Activated CD4-positive, alpha-beta memory T cell treated with anti-CD3 and anti-CD28 coated beads for 36 hours (primary cell): ENCODE measurements around the gene ISG20L2. TPM values are rescaled to one million over a fixed set of nuclear protein-coding genes. Genes with fewer than 3 reads are reported as not detected.

Experiments used
- CTCF ChIA-PET: fragments of 350-600 bp; sonication (Branson Sonifier 250); formaldehyde crosslinking; loops from one replicate; lab custom pipeline; 2021; ENCODE audit warnings: antibody characterized with exemption, inconsistent platforms; lab: Charles Lee
- POLR2A ChIA-PET: fragments of 350-600 bp; sonication (Branson Sonifier 250); formaldehyde crosslinking; loops from one replicate; lab custom pipeline; 2021; ENCODE audit warnings: antibody characterized with exemption; lab: Charles Lee
- DNase-seq: peaks from one replicate; pipeline ENCODE4 v3.0.0-alpha.2; 2020
- H3K27ac Mint-ChIP-seq: one replicate; pipeline ENCODE4 v1.8.0; 2021; ENCODE audit warnings: mixed read lengths
- H3K27me3 Mint-ChIP-seq: one replicate; pipeline ENCODE4 v1.8.0; 2021; ENCODE audit warnings: mixed read lengths
- H3K36me3 Mint-ChIP-seq: one replicate; pipeline ENCODE4 v1.8.0; 2021; ENCODE audit warnings: mixed read lengths
- H3K4me1 Mint-ChIP-seq: one replicate; pipeline ENCODE4 v1.8.0; 2021; ENCODE audit warnings: low read depth, mixed read lengths
- H3K4me3 Mint-ChIP-seq: one replicate; pipeline ENCODE4 v1.8.0; 2021; ENCODE audit warnings: mild to moderate bottlenecking, mixed read lengths
- H3K9me3 Mint-ChIP-seq: one replicate; pipeline ENCODE4 v1.8.0; 2021; ENCODE audit warnings: mixed read lengths
- intact Hi-C: fragments of 100-400 bp; cut with micrococcal nuclease; formaldehyde crosslinking; loops from one replicate; pipeline ENCODE4 v1.15.1; 2023
- total RNA-seq, 2 experiments: library from RNA; stranded (reverse); gene quantifications; one replicate each; pipeline ENCODE4 v1.2.3, GENCODE V29; 2021

The ISG20L2 gene
- total RNA-seq, 2 experiments from 2014 or later = 35.6 to 36.8 TPM

DNA sequence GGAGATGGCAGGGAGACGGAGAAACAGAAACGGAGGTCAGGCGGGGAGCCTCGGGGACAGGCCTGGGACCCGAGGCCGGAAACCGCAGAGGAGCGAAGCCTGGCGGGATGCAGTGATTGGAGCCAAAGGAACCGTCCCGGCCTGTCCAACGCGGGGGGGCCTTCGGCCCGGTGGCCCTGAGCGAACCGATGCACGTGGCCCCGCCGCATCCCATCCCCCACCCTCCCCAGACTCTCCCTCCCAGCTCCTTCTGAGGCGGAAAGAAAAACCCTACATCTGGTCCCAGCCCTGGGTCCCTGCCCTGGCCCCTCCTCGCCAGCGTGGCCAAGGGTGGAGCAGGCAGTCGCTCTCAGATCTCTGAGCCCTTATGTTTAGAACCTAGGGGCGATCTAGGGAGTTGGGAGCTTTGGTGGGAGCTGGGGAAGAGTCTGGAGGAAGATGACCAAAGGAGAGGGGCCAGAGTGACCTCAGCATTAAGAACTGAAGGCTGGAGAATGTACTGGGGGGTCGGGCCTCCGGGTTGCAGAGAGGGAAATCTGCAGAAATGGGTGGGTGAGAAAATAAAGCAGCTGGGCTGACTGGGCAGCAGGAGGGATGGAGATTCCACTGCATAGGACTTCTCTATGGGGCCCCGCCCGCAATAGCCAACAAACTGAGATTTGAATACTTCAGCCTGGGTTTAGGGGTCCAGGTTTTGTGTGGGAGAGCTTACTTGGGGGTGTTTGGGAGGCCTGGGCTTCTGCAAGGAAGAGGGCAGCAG, 21.7 kb downstream of the ISG20L2 start:
- peaks cover 28% of the 10 kb centered on the region for H3K4me1 Mint-ChIP-seq
- H3K4me3 Mint-ChIP-seq = peak overlapping the region; percentile 75
- no peak overlapping the region for H3K27ac Mint-ChIP-seq
- ChIA-PET CTCF (interaction anchor here (0.6 to 36.2 kb wide), 13 partner anchors 7 to 184 kb away, joined by 3 to 1179 read pairs (median 6); partner anchors contain the start of genes CRABP2, ISG20L2, METTL25B and MRPL24), POLR2A (interaction anchor here (0.9 to 2.0 kb wide), 4 partner anchors 9 to 21 kb away, joined by 3 to 14 read pairs (median 6); partner anchors contain the start of gene METTL25B)
- H3K36me3 Mint-ChIP-seq = no peaks in the 10 kb centered on the region
- DNase-seq = peak; percentile 24
- no peaks in the 10 kb centered on the region for H3K9me3 Mint-ChIP-seq
- intact Hi-C loops = no loop called here
- peaks cover 24% of the 10 kb centered on the region for H3K27me3 Mint-ChIP-seq

DNA sequence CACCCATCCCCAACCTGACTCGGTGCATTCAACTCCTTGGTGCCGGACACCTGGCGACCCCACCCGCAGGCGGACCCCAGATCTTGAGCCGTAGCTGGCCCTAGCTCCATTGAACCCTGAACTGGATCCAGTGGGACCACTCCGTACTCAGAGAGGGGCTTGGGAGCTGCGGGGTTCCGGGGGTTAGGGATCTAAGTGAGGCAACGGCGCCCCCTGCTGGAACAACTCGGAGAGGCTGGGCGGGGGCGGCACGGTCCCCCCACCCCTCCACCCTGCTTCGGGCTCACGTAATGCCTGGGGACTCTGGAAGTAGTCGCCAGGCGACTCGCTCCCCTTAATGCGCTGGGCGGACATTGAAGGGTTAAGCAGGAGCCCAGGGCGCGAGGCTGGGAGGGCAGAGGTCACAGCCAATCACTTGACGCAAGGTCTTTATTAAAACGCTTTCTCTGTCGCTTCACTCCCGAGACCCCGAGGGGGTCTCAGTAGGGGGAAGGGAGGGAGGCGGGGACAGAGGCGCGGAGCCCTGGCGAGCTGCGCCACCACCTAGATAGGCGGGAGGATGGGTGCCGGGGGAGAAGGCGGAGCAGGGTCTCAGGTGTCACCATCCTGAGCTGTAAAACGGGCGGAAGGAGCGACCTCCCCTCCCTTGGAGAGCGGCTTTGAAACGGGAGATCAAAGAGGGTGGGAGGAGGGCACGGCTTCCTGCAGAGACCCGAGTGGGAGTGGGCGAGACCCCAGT, 22.5 kb downstream of the ISG20L2 start:
- no peaks in the 10 kb centered on the region for H3K9me3 Mint-ChIP-seq
- CTCF ChIA-PET = interaction anchor here (0.6 to 36.2 kb wide), 17 partner anchors 8 to 185 kb away, joined by 3 to 1179 read pairs (median 4); partner anchors contain the start of genes CRABP2, ISG20L2, METTL25B and MRPL24
- POLR2A ChIA-PET = interaction anchor here (0.9 to 2.0 kb wide), 4 partner anchors 10 to 22 kb away, joined by 3 to 14 read pairs (median 6); partner anchors contain the start of gene METTL25B
- peaks cover 24% of the 10 kb centered on the region for H3K27me3 Mint-ChIP-seq
- H3K4me3 Mint-ChIP-seq = peak overlapping the region; percentile 75
- H3K27ac Mint-ChIP-seq = no peak overlapping the region
- H3K36me3 Mint-ChIP-seq = no peaks in the 10 kb centered on the region
- DNase-seq = peak; percentile 82
- H3K4me1 Mint-ChIP-seq = peaks cover 28% of the 10 kb centered on the region
- intact Hi-C loops = loop anchor here (1.0 to 2.0 kb wide), 2 partner anchors 17 to 45 kb away; no protein-coding TSS in a partner anchor

DNA sequence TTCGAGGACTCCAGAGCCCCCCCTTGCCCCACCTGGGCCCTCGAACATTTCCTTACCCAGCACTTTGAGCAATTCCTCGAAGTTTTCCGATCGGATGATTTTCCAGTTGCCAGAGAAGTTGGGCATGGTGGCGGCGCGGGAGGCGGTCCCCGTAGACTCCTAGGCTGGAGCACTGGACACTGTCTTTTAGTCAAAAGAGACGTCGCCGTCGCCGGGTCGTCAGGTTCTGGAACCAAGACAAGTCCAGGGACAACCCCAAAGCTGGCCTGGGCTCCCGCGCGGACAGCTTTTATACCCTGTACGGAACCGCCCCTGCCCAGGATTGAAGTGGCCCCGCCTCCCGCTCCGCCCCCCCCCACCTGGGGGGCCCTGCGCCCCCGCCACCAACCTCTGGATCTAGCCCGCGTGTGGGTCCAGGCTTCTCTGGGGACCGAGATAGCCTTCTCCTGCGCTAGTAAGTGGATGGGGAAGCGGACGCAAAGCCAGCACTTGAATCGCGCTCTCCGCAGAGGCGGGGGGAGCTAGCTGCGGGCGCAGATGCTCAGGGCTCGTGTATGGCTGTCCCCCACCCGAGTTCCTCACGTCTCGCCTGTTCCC, 23.1 kb downstream of the ISG20L2 start, which contains the start of gene CRABP2:
TSS of gene CRABP2 (minus strand) at position 263 of the 597 bp plus-strand sequence. CDS start at position 126, 137 bp downstream.
- H3K27me3 Mint-ChIP-seq = peaks cover 24% of the 10 kb centered on the region
- peak; percentile 30 for DNase-seq
- peak within 1 kb of the TSS; percentile 75 for H3K4me3 Mint-ChIP-seq
- H3K4me1 Mint-ChIP-seq = peaks cover 28% of the 10 kb centered on the region
- H3K36me3 Mint-ChIP-seq = no peaks in the 10 kb centered on the region
- ChIA-PET POLR2A (interaction anchor here (1.5 to 2.0 kb wide), 3 partner anchors 11 to 21 kb away, joined by 5 to 14 read pairs (median 7); no protein-coding TSS in a partner anchor), CTCF (interaction anchor here (0.6 to 36.2 kb wide), 15 partner anchors 9 to 185 kb away, joined by 3 to 1179 read pairs (median 6); partner anchors contain the start of genes CRABP2, ISG20L2, METTL25B and MRPL24)
- H3K9me3 Mint-ChIP-seq = no peaks in the 10 kb centered on the region
- intact Hi-C loops = loop anchor here (1.0 to 2.0 kb wide), 2 partner anchors 16 to 45 kb away; no protein-coding TSS in a partner anchor
- no peak within 1 kb of the TSS for H3K27ac Mint-ChIP-seq

DNA sequence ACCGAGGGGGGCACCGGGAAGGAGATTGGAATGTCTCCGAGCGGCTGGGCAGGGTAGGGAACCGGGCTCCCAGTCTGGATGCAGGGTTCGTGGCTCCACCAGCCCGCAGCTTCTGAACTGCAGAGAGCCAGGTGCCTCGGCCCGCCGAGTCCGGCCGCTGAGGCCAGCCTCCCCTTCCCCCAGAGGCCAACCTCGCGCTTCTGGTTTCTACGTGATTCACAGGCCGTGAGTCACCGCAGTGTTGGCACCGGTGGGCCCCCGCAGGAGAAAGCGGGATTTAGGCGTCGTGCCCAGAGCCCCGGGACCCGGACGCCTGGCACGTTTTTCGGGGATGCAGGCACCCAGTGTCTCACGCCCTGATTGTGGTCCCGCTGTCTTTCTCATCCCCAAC, 23.6 kb downstream of the ISG20L2 start:
- Mint-ChIP-seq H3K27ac (no peak overlapping the region), H3K27me3 (peaks cover 24% of the 10 kb centered on the region), H3K9me3 (no peaks in the 10 kb centered on the region), H3K36me3 (no peaks in the 10 kb centered on the region), H3K4me3 (peak overlapping the region; percentile 12), H3K4me1 (peaks cover 28% of the 10 kb centered on the region)
- intact Hi-C loops = loop anchor here (1.0 to 2.0 kb wide), 2 partner anchors 16 to 44 kb away; no protein-coding TSS in a partner anchor
- POLR2A ChIA-PET = interaction anchor here (2.0 kb wide), 1 partner anchor 15 kb away, joined by 14 read pairs; no protein-coding TSS in a partner anchor
- CTCF ChIA-PET = interaction anchor here (1.2 to 36.2 kb wide), 9 partner anchors 9 to 186 kb away, joined by 3 to 1179 read pairs (median 14); partner anchors contain the start of genes CRABP2, ISG20L2, METTL25B and MRPL24
- DNase-seq = peak; percentile 74

DNA sequence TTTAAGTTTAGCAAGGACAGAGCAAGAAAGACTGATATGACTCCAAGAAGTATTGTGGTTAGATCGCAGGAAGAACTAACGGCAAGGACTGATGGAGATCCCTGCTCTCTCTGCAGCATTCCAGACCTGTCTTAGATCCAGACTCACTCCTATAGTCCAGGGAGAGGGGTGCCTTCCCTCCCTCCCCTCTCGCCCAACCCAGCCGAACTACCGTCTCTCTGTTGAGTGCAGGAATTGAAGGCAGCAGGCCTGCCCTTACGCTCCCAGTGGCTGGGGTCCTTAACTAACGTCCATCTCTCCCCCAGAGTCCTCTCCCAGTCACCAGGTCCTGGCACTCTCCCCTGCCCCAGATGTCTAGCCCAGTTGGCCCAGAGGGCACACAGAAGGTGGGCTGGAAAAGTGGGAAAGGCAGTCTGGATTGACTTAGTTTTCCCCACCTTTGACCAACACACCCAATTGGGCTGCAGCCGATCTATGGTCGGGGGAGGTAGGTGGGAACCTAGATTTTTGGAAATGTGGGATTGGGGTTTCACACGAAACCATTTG, 24.3 kb downstream of the ISG20L2 start:
- ChIA-PET POLR2A (no interaction called here), CTCF (interaction anchor here (1.1 to 36.2 kb wide), 6 partner anchors 10 to 187 kb away, joined by 3 to 1179 read pairs (median 26); partner anchors contain the start of genes BCAN, CRABP2, ISG20L2 and METTL25B)
- intact Hi-C loops = loop anchor here (2.0 kb wide), 1 partner anchor 43 kb away; no protein-coding TSS in a partner anchor
- Mint-ChIP-seq H3K27me3 (peaks cover 28% of the 10 kb centered on the region), H3K27ac (no peak overlapping the region), H3K9me3 (no peaks in the 10 kb centered on the region), H3K4me3 (no peak overlapping the region), H3K36me3 (no peaks in the 10 kb centered on the region), H3K4me1 (peaks cover 28% of the 10 kb centered on the region)
- no peak for DNase-seq

DNA sequence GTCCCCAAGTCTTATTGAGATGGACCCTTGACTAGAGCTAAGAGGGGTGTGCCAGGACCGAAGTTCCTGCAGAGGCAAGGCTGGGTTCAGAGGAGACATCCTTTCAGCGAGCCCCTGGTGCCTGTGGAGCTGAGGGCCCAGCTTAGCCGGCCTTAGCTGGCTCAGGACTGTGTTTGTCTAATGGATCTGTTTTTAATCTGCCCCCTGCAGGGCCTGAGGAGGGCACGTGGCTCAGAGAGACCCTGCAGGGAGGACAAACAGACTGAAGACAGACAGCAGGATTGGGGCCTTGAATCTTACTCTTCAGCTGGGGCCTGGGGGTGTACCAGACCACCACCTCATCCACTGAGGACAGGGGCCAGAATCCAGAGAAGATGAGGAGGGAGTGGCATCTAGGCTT, 24.8 kb downstream of the ISG20L2 start:
- no peak for DNase-seq
- Mint-ChIP-seq H3K27ac (no peak overlapping the region), H3K36me3 (no peaks in the 10 kb centered on the region), H3K27me3 (peaks cover 28% of the 10 kb centered on the region), H3K4me3 (no peak overlapping the region), H3K9me3 (no peaks in the 10 kb centered on the region), H3K4me1 (peaks cover 28% of the 10 kb centered on the region)
- ChIA-PET POLR2A (no interaction called here), CTCF (interaction anchor here (1.1 to 36.2 kb wide), 6 partner anchors 11 to 187 kb away, joined by 3 to 1179 read pairs (median 26); partner anchors contain the start of genes BCAN, CRABP2, ISG20L2 and METTL25B)
- intact Hi-C loops = loop anchor here (2.0 kb wide), 1 partner anchor 43 kb away; no protein-coding TSS in a partner anchor

DNA sequence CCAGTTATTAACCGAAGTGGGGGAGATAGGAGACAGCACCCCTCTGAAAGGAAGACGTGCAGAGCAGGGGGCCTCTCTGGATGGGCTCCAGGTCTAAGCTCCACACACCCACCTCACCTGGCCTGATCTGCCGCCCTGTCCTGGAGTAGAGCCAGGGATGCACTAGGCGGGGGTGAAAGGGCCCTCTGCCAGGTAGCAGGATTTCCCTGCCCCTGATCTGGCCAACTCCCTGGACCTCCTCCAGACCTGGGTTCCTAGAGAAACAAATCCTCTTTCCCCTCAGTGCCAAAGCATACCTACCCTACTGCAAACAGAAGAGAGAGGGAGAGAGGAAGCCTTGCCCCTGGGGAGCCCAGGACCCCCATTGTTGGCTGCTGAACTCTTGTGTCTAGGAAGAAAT, 25.2 kb downstream of the ISG20L2 start:
- no peaks in the 10 kb centered on the region for H3K9me3 Mint-ChIP-seq
- peaks cover 28% of the 10 kb centered on the region for H3K4me1 Mint-ChIP-seq
- H3K27ac Mint-ChIP-seq = no peak overlapping the region
- intact Hi-C loops = no loop called here
- no peak overlapping the region for H3K4me3 Mint-ChIP-seq
- no peaks in the 10 kb centered on the region for H3K36me3 Mint-ChIP-seq
- CTCF ChIA-PET = interaction anchor here (1.1 to 36.2 kb wide), 5 partner anchors 11 to 62 kb away, joined by 3 to 1179 read pairs (median 47); partner anchors contain the start of genes BCAN, CRABP2, ISG20L2 and METTL25B
- peaks cover 28% of the 10 kb centered on the region for H3K27me3 Mint-ChIP-seq
- DNase-seq = no peak
- POLR2A ChIA-PET = no interaction called here

DNA sequence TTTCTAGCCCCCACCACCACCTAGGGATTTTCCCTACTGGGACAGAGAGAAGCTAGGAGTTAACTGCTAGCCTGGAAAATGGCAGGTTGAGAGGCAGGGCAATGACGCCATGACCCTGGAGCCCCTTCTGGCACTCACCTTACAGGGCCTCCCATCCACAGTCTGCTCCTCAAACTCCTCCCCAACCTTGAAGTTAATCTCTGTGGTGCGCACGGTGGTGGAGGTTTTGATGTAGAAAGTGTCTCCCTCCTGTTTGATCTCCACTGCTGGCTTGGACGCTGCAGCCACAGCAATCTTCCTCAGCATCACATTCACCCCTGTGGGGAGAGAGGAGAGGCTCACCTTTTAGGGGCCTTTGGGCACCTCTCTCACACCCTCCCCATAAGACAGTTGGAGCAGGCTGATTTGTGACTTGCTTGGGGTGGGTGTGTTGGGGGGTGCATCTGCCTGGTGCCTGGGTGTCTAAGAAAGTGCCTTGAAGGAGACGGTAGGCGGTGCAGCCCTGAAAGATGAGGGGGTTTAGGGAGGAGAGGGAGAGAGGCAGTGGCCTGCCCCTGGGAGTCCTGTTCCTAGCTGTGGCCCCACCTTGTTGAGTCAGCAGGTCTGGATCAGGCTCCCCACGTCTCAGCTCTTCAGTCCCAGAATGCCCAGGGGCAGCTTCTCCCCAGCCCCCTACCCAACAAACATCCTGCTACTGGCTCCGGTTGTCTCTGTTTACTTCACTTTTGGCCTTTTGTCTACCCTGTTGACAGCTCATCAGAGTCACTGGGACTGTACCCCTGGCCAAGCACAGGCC, 27.6 kb downstream of the ISG20L2 start:
- Mint-ChIP-seq H3K9me3 (no peaks in the 10 kb centered on the region), H3K27ac (no peak overlapping the region), H3K4me1 (peaks cover 18% of the 10 kb centered on the region), H3K4me3 (no peak overlapping the region), H3K36me3 (no peaks in the 10 kb centered on the region), H3K27me3 (peaks cover 40% of the 10 kb centered on the region)
- intact Hi-C loops = no loop called here
- no peak for DNase-seq
- ChIA-PET POLR2A (interaction anchor here (0.6 kb wide), 1 partner anchor 40 kb away, joined by 3 read pairs; no protein-coding TSS in a partner anchor), CTCF (interaction anchor here (0.5 to 36.2 kb wide), 3 partner anchors 10 to 117 kb away, joined by 3 to 1179 read pairs (median 1179); partner anchors contain the start of genes CRABP2, ISG20L2, METTL25B and NES)

DNA sequence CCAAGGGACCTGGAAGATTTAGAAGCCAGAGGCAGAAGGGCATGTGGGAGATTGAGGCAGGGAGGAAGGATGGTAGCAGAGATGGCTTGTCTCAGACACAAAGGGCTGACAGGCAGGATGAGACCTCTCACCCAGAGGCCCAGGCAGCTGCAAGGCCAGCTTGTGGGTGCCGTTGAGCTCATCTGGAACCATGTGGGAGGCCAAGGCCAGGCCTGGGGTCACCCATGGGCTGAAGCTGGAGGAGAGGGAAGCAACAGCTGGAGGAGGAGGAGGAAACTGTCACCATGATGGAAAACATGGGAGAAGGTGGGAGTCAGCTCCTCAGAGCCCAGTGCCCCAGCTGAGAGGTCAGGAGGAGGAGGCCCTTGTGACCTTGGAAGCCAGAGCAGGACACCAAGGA, 29.6 kb downstream of the ISG20L2 start:
- intact Hi-C loops = no loop called here
- no peaks in the 10 kb centered on the region for H3K4me1 Mint-ChIP-seq
- ChIA-PET POLR2A (no interaction called here), CTCF (interaction anchor here (1.5 to 36.2 kb wide), 3 partner anchors 8 to 161 kb away, joined by 3 to 1179 read pairs (median 1179); partner anchors contain the start of genes CRABP2, ISG20L2, METTL25B and NES)
- H3K27me3 Mint-ChIP-seq = peaks cover 32% of the 10 kb centered on the region
- H3K4me3 Mint-ChIP-seq = no peak overlapping the region
- no peaks in the 10 kb centered on the region for H3K36me3 Mint-ChIP-seq
- no peak for DNase-seq
- H3K27ac Mint-ChIP-seq = no peak overlapping the region
- no peaks in the 10 kb centered on the region for H3K9me3 Mint-ChIP-seq

DNA sequence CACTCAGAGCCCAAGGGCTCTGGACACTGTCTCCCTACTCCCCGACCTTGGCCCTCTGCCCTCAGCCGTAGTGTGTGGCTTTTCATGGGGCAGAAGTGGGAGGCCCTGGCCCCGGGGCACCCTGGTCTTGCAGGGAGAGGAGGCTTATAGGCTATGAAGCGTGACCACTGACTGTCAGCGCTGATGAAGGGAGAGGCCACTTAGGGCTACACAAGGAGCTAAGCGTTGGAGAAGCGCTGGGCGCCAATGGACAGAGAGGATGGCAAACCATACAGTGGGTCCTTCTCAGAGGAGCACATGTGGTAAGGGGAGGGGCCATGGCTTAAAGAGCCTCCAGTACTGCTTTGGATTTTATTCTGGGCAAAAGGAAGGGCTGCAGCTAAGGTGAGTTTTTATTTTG, 31.1 kb downstream of the ISG20L2 start:
- POLR2A ChIA-PET = no interaction called here
- no peaks in the 10 kb centered on the region for H3K36me3 Mint-ChIP-seq

More for the DNA sequence above, 31.1 kb downstream of the ISG20L2 start:
- no peak for DNase-seq
- Mint-ChIP-seq H3K4me1 (peaks cover 3% of the 10 kb centered on the region), H3K27ac (no peak overlapping the region), H3K27me3 (peaks cover 39% of the 10 kb centered on the region), H3K4me3 (no peak overlapping the region), H3K9me3 (no peaks in the 10 kb centered on the region)
- CTCF ChIA-PET = interaction anchor here (1.5 to 36.2 kb wide), 3 partner anchors 7 to 162 kb away, joined by 3 to 1179 read pairs (median 1179); partner anchors contain the start of genes CRABP2, ISG20L2, METTL25B and NES
- intact Hi-C loops = no loop called here
